ENCODE results near the gene DTNA.

The DTNA gene

DNA sequence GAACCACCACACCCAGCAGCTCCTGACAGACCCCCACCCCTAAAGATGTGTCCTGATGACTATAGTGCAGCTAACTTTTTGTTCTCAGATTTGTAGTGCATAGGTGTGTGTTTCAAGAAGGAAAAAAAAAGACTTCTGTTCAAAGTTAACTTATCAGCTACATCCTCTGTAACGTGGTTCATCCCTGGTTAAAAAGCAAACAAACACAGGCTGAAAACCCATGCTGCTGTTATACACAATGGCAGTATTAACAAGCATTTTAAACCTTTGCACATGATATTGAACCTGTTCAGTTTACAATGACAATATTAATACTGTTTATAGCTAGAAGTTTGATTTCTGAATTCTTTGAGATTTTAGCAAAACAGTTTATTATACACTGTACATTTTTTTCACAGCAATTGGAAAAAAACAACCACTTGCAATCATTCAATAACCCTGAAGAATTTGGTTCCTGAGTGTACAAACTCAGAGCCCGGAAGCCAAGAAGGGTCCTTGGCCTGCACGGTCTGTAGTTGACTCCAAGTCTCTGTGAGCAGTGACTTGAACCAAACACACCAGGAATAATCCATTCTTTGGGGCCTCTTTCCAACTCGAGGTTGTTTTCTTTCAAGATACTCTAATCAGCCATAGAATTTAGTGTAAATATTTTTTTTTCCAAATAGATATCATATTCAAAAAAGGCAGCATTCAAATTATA is 177.9 kb downstream of the DTNA start:
- TF ChIP-seq GATA3 (IDR thresholded peaks at IDR 0.05; ENCODE audit: low read depth, low read length) (no peak), GATA2 (IDR thresholded peaks at IDR 0.05; ENCODE audit: low read depth, low read length) (no peak)

- no peak for TF ChIP-seq GATA2 (IDR thresholded peaks at IDR 0.05; ENCODE audit: low read depth, low read length)
- TF ChIP-seq GATA3 (IDR thresholded peaks at IDR 0.05; ENCODE audit: low read depth, low read length), result no peak
Observed at GRCh38 chr18:34890486-34891085, 180.5 kb downstream of the DTNA start.

DNA sequence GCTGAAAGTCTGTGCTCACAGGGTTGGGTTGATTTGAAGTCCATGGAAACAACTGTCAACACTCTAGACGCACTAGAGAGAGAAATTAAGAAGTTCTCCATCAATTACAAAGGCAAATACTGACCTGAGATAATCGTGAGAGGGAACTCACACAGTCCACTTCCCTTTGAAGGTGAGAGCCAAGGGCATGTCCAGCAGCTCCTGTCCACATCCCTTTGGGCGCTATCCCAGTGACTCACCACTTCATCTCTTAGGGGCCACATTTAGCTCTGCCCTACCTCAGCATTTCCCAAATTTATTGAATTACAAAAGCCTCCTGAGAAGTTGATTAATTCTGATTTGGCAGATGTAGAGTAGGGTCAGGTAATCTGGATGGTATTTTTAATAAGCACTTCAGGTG is 182.3 kb downstream of the DTNA start:
- TF ChIP-seq GATA2 (IDR thresholded peaks at IDR 0.05; ENCODE audit: low read depth, low read length), result no peak
- TF ChIP-seq GATA3 (IDR thresholded peaks at IDR 0.05; ENCODE audit: low read depth, low read length), result no peak

DNA sequence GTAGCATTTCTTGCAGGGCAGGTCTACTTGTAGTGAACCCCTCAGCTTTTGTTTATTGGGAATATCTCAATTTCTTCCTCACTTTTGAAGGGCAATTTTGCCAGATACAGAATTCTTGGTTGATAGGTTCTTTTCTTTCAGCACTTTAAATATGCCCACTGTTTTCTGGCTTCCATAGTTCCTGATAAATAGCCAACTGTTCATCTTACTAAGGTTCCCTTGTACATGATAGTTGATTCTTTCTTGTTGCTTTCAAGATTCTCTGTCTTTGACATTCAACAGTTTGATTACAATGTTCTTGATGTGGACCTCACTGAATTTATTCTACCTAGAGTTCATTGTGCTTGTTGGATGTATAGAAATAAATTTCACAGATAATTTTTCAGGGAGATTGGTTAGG is 183.1 kb downstream of the DTNA start:
- TF ChIP-seq GATA3 (IDR thresholded peaks at IDR 0.05; ENCODE audit: low read depth, low read length), result no peak

- TF ChIP-seq GATA2 (IDR thresholded peaks at IDR 0.05; ENCODE audit: low read depth, low read length), result no peak
- no peak for TF ChIP-seq GATA3 (IDR thresholded peaks at IDR 0.05; ENCODE audit: low read depth, low read length)
Observed at GRCh38 chr18:34901299-34901698, 191.2 kb downstream of the DTNA start.

DNA sequence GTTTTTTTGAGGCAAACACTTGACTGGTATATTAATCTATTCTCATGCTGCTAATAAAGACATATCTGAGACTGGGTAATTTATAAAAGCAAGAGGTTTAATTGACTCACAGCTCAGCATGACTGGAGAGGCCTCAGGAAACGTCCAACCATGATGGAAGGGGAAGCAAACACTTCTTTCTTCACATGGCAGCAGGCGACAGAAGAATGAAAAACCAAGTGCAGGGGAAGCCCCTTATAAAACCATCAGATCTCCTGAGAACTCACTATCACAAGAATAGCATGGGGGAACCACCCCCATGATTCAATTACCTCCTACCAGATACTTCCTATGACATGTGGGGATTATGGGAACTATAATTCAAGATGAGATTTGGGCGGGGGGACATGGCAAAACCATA is 194.9 kb downstream of the DTNA start:
- no peak for TF ChIP-seq GATA2 (IDR thresholded peaks at IDR 0.05; ENCODE audit: low read depth, low read length)
- no peak for TF ChIP-seq GATA3 (IDR thresholded peaks at IDR 0.05; ENCODE audit: low read depth, low read length)

DNA sequence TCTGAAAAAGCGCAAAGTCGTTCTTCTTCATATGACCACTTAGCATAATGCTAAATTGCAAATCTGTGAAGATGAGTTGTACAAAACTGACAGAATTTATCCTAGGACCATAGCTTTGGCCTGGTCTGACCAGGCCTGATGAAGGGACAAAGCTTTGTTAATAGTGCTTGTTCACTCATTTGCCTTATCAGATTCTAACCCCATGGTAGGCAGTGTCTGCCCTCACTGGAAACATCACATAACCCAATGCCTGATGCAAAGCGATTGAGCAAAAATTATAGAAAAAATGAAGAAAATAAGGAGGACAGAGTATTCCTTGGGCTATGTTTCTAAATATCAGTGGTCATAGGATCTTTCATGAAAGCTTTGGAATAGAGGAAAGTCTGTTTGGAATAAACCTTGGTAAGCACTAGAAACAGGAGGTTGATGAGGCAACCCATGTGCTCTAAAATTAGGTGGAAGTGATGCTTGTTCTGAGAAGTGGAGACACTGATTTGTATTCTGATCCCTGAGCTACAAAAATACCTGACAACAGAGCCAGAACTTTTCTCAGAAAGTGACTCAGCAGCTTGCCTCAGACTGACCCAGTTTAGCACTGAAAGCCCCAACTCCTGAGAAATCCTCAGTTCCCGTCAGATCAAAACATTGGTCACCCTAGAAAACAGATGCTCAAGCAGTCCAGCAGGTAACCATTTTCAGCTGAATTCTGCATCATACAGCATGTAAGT is 199.7 kb downstream of the DTNA start:
- TF ChIP-seq GATA3 (IDR thresholded peaks at IDR 0.05; ENCODE audit: low read depth, low read length) (no peak), GATA2 (IDR thresholded peaks at IDR 0.05; ENCODE audit: low read depth, low read length) (no peak)

GRCh38 chr18:34911081-34911480 is 201.0 kb downstream of the DTNA start:
- TF ChIP-seq GATA2 (IDR thresholded peaks at IDR 0.05; ENCODE audit: low read depth, low read length) (no peak), GATA3 (IDR thresholded peaks at IDR 0.05; ENCODE audit: low read depth, low read length) (no peak)

DNA sequence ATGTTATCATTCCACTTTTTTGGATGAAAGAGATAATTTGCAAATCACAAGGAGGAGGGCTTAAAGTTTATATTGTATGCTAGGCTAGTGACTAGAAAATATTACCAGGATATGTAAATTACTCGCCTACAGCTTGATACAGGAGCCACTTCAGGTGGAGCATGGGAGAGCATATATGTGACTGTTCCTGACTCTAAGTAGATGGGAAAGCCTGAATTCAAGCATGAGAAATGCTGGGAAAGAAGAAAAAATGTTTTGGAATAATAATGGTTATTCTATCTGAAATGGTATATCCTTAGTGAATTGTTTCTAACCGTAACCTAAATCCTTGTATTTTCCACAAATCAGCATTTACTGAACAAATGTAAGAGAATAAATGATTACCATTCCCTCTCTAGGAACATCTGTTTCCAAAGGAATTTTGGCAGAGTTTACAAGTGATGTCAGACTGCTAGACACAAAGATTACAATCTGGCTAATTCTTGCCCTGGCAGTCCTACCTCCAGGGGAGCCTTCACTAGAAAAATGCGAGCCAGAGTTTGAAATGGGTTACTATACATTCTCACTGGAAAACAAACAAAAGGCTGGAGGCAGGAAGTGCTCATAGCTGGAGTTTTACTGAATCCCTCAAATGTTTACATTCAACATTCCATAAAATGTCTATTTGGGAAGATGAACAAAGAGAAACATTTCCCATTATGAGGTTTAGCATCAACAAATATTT is 201.7 kb downstream of the DTNA start:
- peak; percentile 54 for TF ChIP-seq GATA3 (IDR thresholded peaks at IDR 0.05; ENCODE audit: low read depth, low read length)
- TF ChIP-seq GATA2 (IDR thresholded peaks at IDR 0.05; ENCODE audit: low read depth, low read length), result peak; percentile 85

GRCh38 chr18:34913837-34914661 is 204.0 kb downstream of the DTNA start:
- TF ChIP-seq GATA2 (IDR thresholded peaks at IDR 0.05; ENCODE audit: low read depth, low read length) (no peak), GATA3 (IDR thresholded peaks at IDR 0.05; ENCODE audit: low read depth, low read length) (no peak)

- TF ChIP-seq GATA2 (IDR thresholded peaks at IDR 0.05; ENCODE audit: low read depth, low read length), result no peak
- TF ChIP-seq GATA3 (IDR thresholded peaks at IDR 0.05; ENCODE audit: low read depth, low read length), result no peak
Observed at GRCh38 chr18:34915046-34915445, 204.9 kb downstream of the DTNA start.

DNA sequence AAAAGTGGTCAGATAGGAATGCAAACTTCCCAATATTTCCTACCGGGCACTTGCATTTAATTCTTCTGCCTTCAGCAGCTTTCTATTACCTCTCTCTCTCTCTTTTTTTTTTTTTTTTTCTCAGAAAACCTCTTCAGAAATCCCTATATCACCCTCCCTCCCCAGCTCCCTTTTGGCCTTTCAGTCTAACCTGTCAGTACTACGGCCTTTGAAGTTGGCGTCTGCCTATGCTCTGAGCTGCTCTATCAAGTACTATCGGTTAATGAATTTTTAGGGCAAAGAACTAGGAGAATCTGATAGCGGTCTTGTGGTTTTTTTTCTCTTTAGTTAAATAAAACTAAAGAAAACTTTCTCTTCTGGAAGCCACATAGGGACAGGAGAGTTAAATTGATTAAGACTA is 208.8 kb downstream of the DTNA start:
- TF ChIP-seq GATA3 (IDR thresholded peaks at IDR 0.05; ENCODE audit: low read depth, low read length), result no peak
- TF ChIP-seq GATA2 (IDR thresholded peaks at IDR 0.05; ENCODE audit: low read depth, low read length), result no peak

DNA sequence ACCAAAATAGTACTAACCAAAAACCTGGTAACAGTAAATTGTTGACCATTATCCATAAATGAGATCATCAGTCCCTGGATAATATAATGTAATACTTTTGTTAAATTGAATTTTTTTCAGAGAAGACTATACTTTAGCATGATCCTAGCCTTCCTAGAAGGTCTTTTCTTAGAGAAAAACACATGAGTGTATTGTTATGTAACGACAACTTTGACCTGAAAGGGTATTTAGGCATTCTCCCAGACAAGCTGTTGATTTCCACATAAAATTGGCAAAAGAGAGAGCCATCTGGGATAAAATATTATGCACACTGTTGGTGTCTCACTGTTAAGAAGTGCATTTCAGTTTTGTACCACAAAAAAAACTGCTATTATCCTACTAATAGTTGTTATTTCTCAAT is 211.1 kb downstream of the DTNA start:
- no peak for TF ChIP-seq GATA3 (IDR thresholded peaks at IDR 0.05; ENCODE audit: low read depth, low read length)

All from SH-SY5Y (cell line).